HEK293 (cell line): ENCODE results near the gene MYRIP.

Source experiments
- KLF1 ChIP-seq: fragments of 450-650 bp; formaldehyde crosslinking; IDR thresholded peaks from 2 replicates; pipeline ENCODE4 v1.5.1; 2016; ENCODE audit warnings: missing biosample characterization, missing genetic modification characterization
- SP2 ChIP-seq: fragments of 450-650 bp; formaldehyde crosslinking; IDR thresholded peaks from 2 replicates; pipeline ENCODE4 v1.5.1; 2016; ENCODE audit warnings: missing biosample characterization, missing genetic modification characterization
- ZNF274 ChIP-seq, 2 experiments: fragments of 200-500 bp in 1 of 2; fragments of 450-650 bp in 1 of 2; sonication (Bioruptor generic) in 1 of 2; formaldehyde crosslinking in 1 of 2; IDR thresholded peaks; 2 replicates each; pipeline versions ENCODE4 v1.5.1 to v1.6.1; 2014 to 2016; ENCODE audit warnings: borderline replicate concordance in 1 of 2, inconsistent platforms in 1 of 2, low read length in 1 of 2, missing biosample characterization in 1 of 2, missing genetic modification characterization in 1 of 2
- ZNF549 ChIP-seq: fragments of 450-650 bp; IDR thresholded peaks from 2 replicates; pipeline ENCODE4 v1.5.1; 2018; ENCODE audit warnings: missing biosample characterization, missing genetic modification characterization, mild to moderate bottlenecking, inconsistent platforms, moderate library complexity
- TF ChIP-seq, protein P1 (sequence below): fragments of 450-650 bp; formaldehyde crosslinking; IDR thresholded peaks from 2 replicates; pipeline ENCODE4 v1.5.1; 2016; ENCODE audit warnings: missing biosample characterization, missing genetic modification characterization

DNA sequence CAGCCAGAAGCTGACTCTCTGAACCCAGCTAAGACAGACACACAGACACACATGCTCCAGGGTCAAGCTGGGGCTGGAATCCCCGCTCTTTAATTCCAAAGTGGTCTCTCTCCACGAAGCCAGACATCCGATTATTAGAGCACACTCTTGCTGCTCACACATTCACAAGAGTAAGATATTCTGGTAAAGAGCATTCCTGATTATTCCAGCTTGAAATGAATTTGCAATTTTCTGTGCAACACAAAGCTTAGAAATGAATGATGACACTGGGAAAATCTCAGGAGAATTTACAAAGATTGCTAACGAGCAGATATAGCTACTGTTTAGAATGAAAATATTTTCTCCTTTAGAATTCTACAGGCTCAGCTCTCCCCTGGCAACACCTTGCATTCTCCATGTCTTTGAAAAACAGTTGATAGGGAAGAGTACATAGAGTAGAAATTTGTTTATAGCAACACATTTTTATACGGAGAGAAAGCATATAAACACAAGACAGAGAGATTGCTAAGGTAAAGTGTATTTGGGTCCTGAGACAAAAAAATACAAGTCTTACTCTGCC lies 419.5 kb downstream of the MYRIP start:
- TF ChIP-seq, protein P1, sequence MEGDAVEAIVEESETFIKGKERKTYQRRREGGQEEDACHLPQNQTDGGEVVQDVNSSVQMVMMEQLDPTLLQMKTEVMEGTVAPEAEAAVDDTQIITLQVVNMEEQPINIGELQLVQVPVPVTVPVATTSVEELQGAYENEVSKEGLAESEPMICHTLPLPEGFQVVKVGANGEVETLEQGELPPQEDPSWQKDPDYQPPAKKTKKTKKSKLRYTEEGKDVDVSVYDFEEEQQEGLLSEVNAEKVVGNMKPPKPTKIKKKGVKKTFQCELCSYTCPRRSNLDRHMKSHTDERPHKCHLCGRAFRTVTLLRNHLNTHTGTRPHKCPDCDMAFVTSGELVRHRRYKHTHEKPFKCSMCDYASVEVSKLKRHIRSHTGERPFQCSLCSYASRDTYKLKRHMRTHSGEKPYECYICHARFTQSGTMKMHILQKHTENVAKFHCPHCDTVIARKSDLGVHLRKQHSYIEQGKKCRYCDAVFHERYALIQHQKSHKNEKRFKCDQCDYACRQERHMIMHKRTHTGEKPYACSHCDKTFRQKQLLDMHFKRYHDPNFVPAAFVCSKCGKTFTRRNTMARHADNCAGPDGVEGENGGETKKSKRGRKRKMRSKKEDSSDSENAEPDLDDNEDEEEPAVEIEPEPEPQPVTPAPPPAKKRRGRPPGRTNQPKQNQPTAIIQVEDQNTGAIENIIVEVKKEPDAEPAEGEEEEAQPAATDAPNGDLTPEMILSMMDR: no peak
- TF ChIP-seq KLF1 (tag by site-specific recombination) (no peak), ZNF549 (no peak), ZNF274 (IDR thresholded peaks at IDR 0.05; ENCODE audit: low read length) (no peak), ZNF274 (tag by site-specific recombination; IDR thresholded peaks at IDR 0.05; ENCODE audit: borderline replicate concordance) (no peak), SP2 (tag by site-specific recombination) (no peak)
